Measurements from ENCODE around the gene ZSCAN2. TPM values are rescaled to one million over a fixed set of nuclear protein-coding genes. Genes with fewer than 3 reads are reported as not detected.

Gene ZSCAN2
- total RNA-seq, 1 donor from 2014 or later = 16.2 TPM

- Histone ChIP-seq H3K27me3 (ENCODE audit: insufficient read depth, low read length) (no peaks in the 10 kb centered on the region), H3K9me3 (ENCODE audit: insufficient read depth, low read depth, low read length) (no peaks in the 10 kb centered on the region), H3K9ac (ENCODE audit: low read length) (no peak overlapping the region), H3K4me2 (ENCODE audit: low read length) (peak overlapping the region; percentile 32), H4K20me1 (ENCODE audit: insufficient read depth, low read length) (peaks cover 59% of the 10 kb centered on the region), H2AFZ (ENCODE audit: low read depth, low read length) (no peak overlapping the region), H3K79me2 (ENCODE audit: insufficient read depth, low read length) (peaks cover 57% of the 10 kb centered on the region), H3K27ac (ENCODE audit: low read depth, low read length) (no peak overlapping the region), H3K4me3 (ENCODE audit: insufficient read depth, low read depth, low read length) (no peak overlapping the region), H3K36me3 (ENCODE audit: insufficient read depth, low read length) (peaks cover 11% of the 10 kb centered on the region), H3K4me1 (ENCODE audit: insufficient read depth, low read length) (peaks cover 7% of the 10 kb centered on the region)
- peaks cover 23% of the 10 kb centered on the region for H3K36me3 Mint-ChIP-seq (ENCODE audit: low read depth, unreplicated experiment)
- no peak for TF ChIP-seq EZH2 (IDR thresholded peaks at IDR 0.05; ENCODE audit: insufficient read depth, low read length)
- TF ChIP-seq CTCF (IDR thresholded peaks at IDR 0.05; ENCODE audit: insufficient read depth, low read depth, low read length) = no peak
- no peaks in the 10 kb centered on the region for H3K27me3 Mint-ChIP-seq (ENCODE audit: low read depth, unreplicated experiment)
- no peak for FAIRE-seq
- H3K4me1 Mint-ChIP-seq (ENCODE audit: low read depth, unreplicated experiment) = peaks cover 9% of the 10 kb centered on the region
- no peak overlapping the region for H3K27ac Mint-ChIP-seq (ENCODE audit: unreplicated experiment)
- no peak overlapping the region for H3K4me3 Mint-ChIP-seq (ENCODE audit: unreplicated experiment)
- peak; percentile 30 for DNase-seq (ENCODE audit: low read depth)
- no peaks in the 10 kb centered on the region for H3K9me3 Mint-ChIP-seq (ENCODE audit: unreplicated experiment)
Observed at GRCh38 chr15:84604826-84605553, 4.2 kb downstream of the ZSCAN2 start.

DNA sequence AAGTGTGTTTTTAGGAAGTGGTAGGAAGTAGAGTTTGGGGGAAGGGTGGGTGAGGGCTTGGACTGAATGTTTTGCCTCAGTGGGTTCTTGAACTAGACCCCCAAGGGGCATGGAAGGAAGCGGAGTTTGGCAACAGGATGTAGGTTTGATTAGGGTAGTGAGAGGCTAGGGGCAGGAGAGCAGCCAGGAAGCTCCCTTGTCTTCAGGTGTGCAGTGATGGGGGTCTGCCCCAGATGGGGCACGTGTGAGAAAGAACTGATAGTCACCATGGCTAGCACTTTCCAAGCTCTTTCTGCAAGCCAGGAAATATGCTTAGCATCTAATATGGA, 4.7 kb downstream of the ZSCAN2 start:
- no peaks in the 10 kb centered on the region for H3K27me3 ChIP-seq (ENCODE audit: insufficient read depth, low read length)
- H4K20me1 ChIP-seq (ENCODE audit: insufficient read depth, low read length) = peaks cover 59% of the 10 kb centered on the region
- Mint-ChIP-seq H3K4me3 (ENCODE audit: unreplicated experiment) (no peak overlapping the region), H3K9me3 (ENCODE audit: unreplicated experiment) (no peaks in the 10 kb centered on the region), H3K27ac (ENCODE audit: unreplicated experiment) (no peak overlapping the region), H3K4me1 (ENCODE audit: low read depth, unreplicated experiment) (peaks cover 9% of the 10 kb centered on the region), H3K27me3 (ENCODE audit: low read depth, unreplicated experiment) (no peaks in the 10 kb centered on the region), H3K36me3 (ENCODE audit: low read depth, unreplicated experiment) (peaks cover 23% of the 10 kb centered on the region)
- TF ChIP-seq CTCF (IDR thresholded peaks at IDR 0.05; ENCODE audit: insufficient read depth, low read depth, low read length) = no peak
- TF ChIP-seq EZH2 (IDR thresholded peaks at IDR 0.05; ENCODE audit: insufficient read depth, low read length) = no peak
- FAIRE-seq (no peak), DNase-seq (ENCODE audit: low read depth) (no peak)
- H3K9me3 ChIP-seq (ENCODE audit: insufficient read depth, low read depth, low read length) = no peaks in the 10 kb centered on the region
- no peak overlapping the region for H3K4me3 ChIP-seq (ENCODE audit: insufficient read depth, low read depth, low read length)
- no peak overlapping the region for H3K27ac ChIP-seq (ENCODE audit: low read depth, low read length)
- H3K4me2 ChIP-seq (ENCODE audit: low read length) = peak overlapping the region; percentile 32
- peaks cover 59% of the 10 kb centered on the region for H3K79me2 ChIP-seq (ENCODE audit: insufficient read depth, low read length)
- no peak overlapping the region for H3K9ac ChIP-seq (ENCODE audit: low read length)
- H3K36me3 ChIP-seq (ENCODE audit: insufficient read depth, low read length) = peaks cover 11% of the 10 kb centered on the region
- peaks cover 7% of the 10 kb centered on the region for H3K4me1 ChIP-seq (ENCODE audit: insufficient read depth, low read length)
- H2AFZ ChIP-seq (ENCODE audit: low read depth, low read length) = no peak overlapping the region

DNA sequence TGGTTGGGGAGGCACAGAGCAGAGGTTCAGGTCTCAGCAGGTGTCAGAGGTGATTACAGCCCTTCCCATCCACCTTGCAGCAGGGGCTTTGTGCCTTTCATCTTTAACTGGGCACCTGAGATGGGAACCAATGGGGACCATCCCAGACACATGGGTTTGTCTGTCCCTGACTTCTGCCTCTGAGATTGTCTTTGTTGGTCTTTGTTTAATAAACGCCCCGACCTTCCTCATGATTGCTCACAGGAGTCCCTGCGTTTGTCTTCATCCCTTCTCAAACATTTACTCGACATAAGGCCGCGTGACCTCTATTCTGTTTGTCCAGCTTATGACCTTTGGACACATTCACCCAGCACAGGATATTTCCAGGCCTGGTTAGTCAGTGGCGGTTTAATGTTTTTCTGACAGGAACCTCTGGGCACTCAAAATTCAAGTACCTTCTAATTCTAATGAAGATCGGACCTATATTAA, 5.9 kb downstream of the ZSCAN2 start:
- DNase-seq (ENCODE audit: low read depth) (no peak), FAIRE-seq (no peak)
- Mint-ChIP-seq H3K4me1 (ENCODE audit: low read depth, unreplicated experiment) (peaks cover 9% of the 10 kb centered on the region), H3K27ac (ENCODE audit: unreplicated experiment) (no peak overlapping the region), H3K4me3 (ENCODE audit: unreplicated experiment) (no peak overlapping the region), H3K27me3 (ENCODE audit: low read depth, unreplicated experiment) (no peaks in the 10 kb centered on the region), H3K9me3 (ENCODE audit: unreplicated experiment) (no peaks in the 10 kb centered on the region), H3K36me3 (ENCODE audit: low read depth, unreplicated experiment) (peaks cover 25% of the 10 kb centered on the region)
- Histone ChIP-seq H3K4me1 (ENCODE audit: insufficient read depth, low read length) (peaks cover 7% of the 10 kb centered on the region), H3K79me2 (ENCODE audit: insufficient read depth, low read length) (peaks cover 54% of the 10 kb centered on the region), H2AFZ (ENCODE audit: low read depth, low read length) (no peak overlapping the region), H3K27ac (ENCODE audit: low read depth, low read length) (no peak overlapping the region), H3K4me2 (ENCODE audit: low read length) (no peak overlapping the region), H3K4me3 (ENCODE audit: insufficient read depth, low read depth, low read length) (no peak overlapping the region), H3K9ac (ENCODE audit: low read length) (no peak overlapping the region), H3K27me3 (ENCODE audit: insufficient read depth, low read length) (no peaks in the 10 kb centered on the region), H3K9me3 (ENCODE audit: insufficient read depth, low read depth, low read length) (no peaks in the 10 kb centered on the region), H4K20me1 (ENCODE audit: insufficient read depth, low read length) (peaks cover 59% of the 10 kb centered on the region), H3K36me3 (ENCODE audit: insufficient read depth, low read length) (peaks cover 11% of the 10 kb centered on the region)
- TF ChIP-seq EZH2 (IDR thresholded peaks at IDR 0.05; ENCODE audit: insufficient read depth, low read length) (no peak), CTCF (IDR thresholded peaks at IDR 0.05; ENCODE audit: insufficient read depth, low read depth, low read length) (no peak)

Measured in astrocyte (in vitro differentiated cells and primary cell).